Measurements from ENCODE around the gene NRG3.

GRCh38 chr10:82251222-82251906, 376.4 kb downstream of the NRG3 start:
- TF ChIP-seq, protein P1, sequence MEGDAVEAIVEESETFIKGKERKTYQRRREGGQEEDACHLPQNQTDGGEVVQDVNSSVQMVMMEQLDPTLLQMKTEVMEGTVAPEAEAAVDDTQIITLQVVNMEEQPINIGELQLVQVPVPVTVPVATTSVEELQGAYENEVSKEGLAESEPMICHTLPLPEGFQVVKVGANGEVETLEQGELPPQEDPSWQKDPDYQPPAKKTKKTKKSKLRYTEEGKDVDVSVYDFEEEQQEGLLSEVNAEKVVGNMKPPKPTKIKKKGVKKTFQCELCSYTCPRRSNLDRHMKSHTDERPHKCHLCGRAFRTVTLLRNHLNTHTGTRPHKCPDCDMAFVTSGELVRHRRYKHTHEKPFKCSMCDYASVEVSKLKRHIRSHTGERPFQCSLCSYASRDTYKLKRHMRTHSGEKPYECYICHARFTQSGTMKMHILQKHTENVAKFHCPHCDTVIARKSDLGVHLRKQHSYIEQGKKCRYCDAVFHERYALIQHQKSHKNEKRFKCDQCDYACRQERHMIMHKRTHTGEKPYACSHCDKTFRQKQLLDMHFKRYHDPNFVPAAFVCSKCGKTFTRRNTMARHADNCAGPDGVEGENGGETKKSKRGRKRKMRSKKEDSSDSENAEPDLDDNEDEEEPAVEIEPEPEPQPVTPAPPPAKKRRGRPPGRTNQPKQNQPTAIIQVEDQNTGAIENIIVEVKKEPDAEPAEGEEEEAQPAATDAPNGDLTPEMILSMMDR (IDR thresholded peaks at IDR 0.05), result no peak
- TF ChIP-seq POLR2A (IDR thresholded peaks at IDR 0.05) (no peak), EP300 (IDR thresholded peaks at IDR 0.05) (no peak)

Data from gastroesophageal sphincter (tissue), 3 donors.